HFF-Myc (cell line): ENCODE measurements around the gene FOXO4.

Experiments used
- DNase-seq: peaks from one replicate; pipeline ENCODE4 v3.0.0-alpha.2; 2011; ENCODE audit warnings: low read depth; ENCODE audit errors: extremely low read depth
- H3K4me3 ChIP-seq: replicated peaks from 2 replicates; pipeline ENCODE4 v1.5.1; 2011; ENCODE audit warnings: low read depth, mild to moderate bottlenecking, control low read depth, low read length
- CTCF ChIP-seq: IDR thresholded peaks from 2 replicates; pipeline ENCODE4 v1.5.1; 2012; ENCODE audit warnings: mild to moderate bottlenecking, low read depth, low read length, control low read depth; ENCODE audit errors: missing control alignments

Gene FOXO4

GRCh38 chrX:71098951-71099506, 3.4 kb downstream of the FOXO4 start:
- no peak overlapping the region for H3K4me3 ChIP-seq
- TF ChIP-seq CTCF, result no peak
- no peak for DNase-seq

DNA sequence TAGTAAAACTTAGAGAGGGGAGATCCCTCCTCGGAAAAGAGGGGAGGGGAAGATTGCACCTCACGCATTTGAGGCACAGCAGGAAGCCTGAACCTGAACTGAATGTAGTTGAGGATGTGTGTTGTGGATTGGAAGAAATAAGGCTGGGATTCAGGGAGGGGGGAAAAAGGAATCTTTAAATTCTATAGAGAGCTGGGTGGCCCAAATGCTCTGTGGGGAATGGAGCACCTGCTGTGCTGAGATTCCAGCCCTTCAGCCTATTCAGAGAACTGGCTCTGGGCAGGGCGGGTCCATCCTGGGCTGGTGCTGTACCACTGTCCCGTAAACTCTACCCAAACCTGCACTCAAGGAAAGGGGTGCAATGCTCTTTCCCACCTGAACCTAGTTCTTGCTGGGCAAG, 4.1 kb downstream of the FOXO4 start:
- no peak overlapping the region for H3K4me3 ChIP-seq
- TF ChIP-seq CTCF, result no peak
- DNase-seq, result no peak

GRCh38 chrX:71100581-71101505, 5.2 kb downstream of the FOXO4 start:
- no peak overlapping the region for H3K4me3 ChIP-seq
- no peak for TF ChIP-seq CTCF
- no peak for DNase-seq

- no peak for DNase-seq
- TF ChIP-seq CTCF, result no peak
- no peak overlapping the region for H3K4me3 ChIP-seq
Observed at GRCh38 chrX:71102292-71102691, 6.6 kb downstream of the FOXO4 start.

DNA sequence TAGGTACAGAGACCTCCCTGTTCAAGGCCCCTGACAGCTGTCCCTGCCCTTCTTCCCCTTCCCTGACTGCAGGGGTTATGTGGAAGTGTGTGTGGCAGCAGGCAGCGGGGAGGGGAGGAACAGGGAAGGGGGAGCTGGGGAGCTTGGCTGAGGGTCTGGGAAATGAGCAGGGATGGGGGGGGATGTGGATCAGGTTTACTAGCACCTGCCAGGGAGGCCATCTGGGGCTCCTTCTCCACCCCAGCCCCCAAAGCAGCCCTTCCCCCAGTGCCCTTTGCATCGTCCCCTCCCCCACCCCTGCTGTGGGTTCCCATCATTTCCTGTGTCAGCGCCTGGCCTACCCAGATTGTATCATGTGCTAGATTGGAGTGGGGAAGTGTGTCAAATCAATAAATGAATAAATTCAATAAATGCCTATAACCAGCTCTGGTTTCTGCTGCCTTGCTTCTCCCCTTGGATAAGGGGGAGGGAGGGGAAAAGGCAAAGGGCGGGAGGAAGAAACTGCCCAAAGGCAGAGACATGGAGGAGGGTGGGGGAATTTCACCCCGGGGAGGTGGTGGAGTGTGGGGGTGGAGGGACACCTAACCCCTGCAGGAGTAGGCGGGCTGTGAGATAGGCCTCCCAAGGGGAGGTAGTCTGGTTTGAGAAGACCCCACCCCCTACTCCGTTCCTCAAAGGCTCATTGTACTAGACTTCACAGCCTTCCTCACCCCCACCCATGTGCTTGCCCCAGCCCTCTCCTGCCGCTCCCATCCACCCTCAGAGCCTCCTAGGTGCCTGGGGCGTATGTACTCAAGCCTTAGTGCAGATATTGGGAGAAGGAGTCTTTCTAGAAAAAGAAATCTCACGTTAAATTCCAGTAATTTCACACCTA, 7.7 kb downstream of the FOXO4 start:
- H3K4me3 ChIP-seq, result no peak overlapping the region
- no peak for DNase-seq
- TF ChIP-seq CTCF, result no peak

DNA sequence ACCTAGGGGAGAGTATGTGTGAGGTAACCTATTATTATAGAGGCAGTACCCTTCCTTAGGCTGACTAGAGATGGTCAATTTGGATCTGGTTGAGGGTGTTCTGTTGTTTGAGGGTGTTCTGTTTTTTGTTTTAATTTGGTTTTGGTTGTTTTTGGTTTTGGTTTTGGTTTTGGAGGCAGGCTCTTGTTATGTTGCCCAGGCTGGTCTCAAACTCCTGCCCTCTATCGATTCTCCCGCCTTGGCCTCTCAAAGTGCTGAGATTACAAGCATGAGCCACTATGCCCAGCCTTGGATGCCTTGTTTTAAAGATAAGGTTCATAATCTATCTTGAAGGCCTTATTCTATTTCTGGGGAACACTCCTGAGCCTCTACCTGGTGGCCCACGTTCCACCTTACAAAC, 10.0 kb downstream of the FOXO4 start:
- TF ChIP-seq CTCF, result no peak
- DNase-seq, result no peak
- H3K4me3 ChIP-seq, result no peak overlapping the region
